Thoracic aorta (tissue), 2 donors: ENCODE results near the gene TFR2. TPM values are rescaled to one million over a fixed set of nuclear protein-coding genes. Genes with fewer than 3 reads are reported as not detected.

Experiments used
- ATAC-seq: fragments of 150-250 bp; one replicate; pipeline ENCODE4 v1.8.0; 2017; ENCODE audit warnings: low read depth; ENCODE audit not compliant: insufficient number of reproducible peaks, low FRiP score
- DNase-seq: peaks from one replicate; pipeline ENCODE4 v3.0.0-alpha.2; 2020; ENCODE audit warnings: low spot score
- H3K27ac ChIP-seq, 2 donors: fragments of 200-600 bp; sonication (generic); 1 replicate in 1 of 2; 2 replicates in 1 of 2; pipeline ENCODE4 v1.5.1; 2016; ENCODE audit warnings: mild to moderate bottlenecking in 2 of 2, moderate library complexity in 2 of 2
- H3K27me3 ChIP-seq: fragments of 200-600 bp; sonication (generic); replicated peaks from 2 replicates; pipeline ENCODE4 v1.6.0; 2016; ENCODE audit warnings: mild to moderate bottlenecking; ENCODE audit not compliant: insufficient read depth
- H3K36me3 ChIP-seq: fragments of 200-600 bp; sonication (generic); one replicate; pipeline ENCODE4 v1.5.1; 2016
- H3K4me1 ChIP-seq, 2 donors: fragments of 200-600 bp; sonication (generic); 1 replicate in 1 of 2; 2 replicates in 1 of 2; pipeline versions ENCODE4 v1.5.1 to v1.6.0; 2016; ENCODE audit warnings: low read depth in 2 of 2, mild to moderate bottlenecking in 1 of 2; ENCODE audit not compliant: control insufficient read depth in 1 of 2
- H3K4me3 ChIP-seq: fragments of 200-600 bp; sonication (generic); 2 replicates; pipeline ENCODE4 v1.5.1; 2016; ENCODE audit warnings: mild to moderate bottlenecking
- H3K9me3 ChIP-seq: fragments of 200-600 bp; sonication (generic); 2 replicates; pipeline ENCODE4 v1.5.1; 2016
- total RNA-seq, 2 donors: library from RNA; depleted of rRNA; stranded (reverse); fragments of >200 nt; gene quantifications; one replicate each; pipeline versions ENCODE4 v1.1.0 to v1.2.3, GENCODE V29; 2016
- TF ChIP-seq, protein P1 (sequence below): fragments of 200-600 bp; sonication (generic); IDR thresholded peaks from one replicate; pipeline ENCODE4 v1.5.1; 2019; ENCODE audit warnings: antibody characterized with exemption

TFR2 gene
- total RNA-seq, 2 donors from 2014 or later: 0.35 to 1.9 TPM

GRCh38 chr7:100606313-100606712 is 35.0 kb downstream of the TFR2 start:
- no peaks in the 10 kb centered on the region for H3K9me3 ChIP-seq
- no peak overlapping the region for H3K27ac ChIP-seq
- TF ChIP-seq, protein P1, sequence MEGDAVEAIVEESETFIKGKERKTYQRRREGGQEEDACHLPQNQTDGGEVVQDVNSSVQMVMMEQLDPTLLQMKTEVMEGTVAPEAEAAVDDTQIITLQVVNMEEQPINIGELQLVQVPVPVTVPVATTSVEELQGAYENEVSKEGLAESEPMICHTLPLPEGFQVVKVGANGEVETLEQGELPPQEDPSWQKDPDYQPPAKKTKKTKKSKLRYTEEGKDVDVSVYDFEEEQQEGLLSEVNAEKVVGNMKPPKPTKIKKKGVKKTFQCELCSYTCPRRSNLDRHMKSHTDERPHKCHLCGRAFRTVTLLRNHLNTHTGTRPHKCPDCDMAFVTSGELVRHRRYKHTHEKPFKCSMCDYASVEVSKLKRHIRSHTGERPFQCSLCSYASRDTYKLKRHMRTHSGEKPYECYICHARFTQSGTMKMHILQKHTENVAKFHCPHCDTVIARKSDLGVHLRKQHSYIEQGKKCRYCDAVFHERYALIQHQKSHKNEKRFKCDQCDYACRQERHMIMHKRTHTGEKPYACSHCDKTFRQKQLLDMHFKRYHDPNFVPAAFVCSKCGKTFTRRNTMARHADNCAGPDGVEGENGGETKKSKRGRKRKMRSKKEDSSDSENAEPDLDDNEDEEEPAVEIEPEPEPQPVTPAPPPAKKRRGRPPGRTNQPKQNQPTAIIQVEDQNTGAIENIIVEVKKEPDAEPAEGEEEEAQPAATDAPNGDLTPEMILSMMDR: no peak
- DNase-seq (no peak), ATAC-seq (no peak)
- H3K4me3 ChIP-seq: no peak overlapping the region
- H3K4me1 ChIP-seq: peaks cover 11 to 32% of the 10 kb centered on the region in 2 donors
- H3K36me3 ChIP-seq: no peaks in the 10 kb centered on the region
- no peaks in the 10 kb centered on the region for H3K27me3 ChIP-seq

DNA sequence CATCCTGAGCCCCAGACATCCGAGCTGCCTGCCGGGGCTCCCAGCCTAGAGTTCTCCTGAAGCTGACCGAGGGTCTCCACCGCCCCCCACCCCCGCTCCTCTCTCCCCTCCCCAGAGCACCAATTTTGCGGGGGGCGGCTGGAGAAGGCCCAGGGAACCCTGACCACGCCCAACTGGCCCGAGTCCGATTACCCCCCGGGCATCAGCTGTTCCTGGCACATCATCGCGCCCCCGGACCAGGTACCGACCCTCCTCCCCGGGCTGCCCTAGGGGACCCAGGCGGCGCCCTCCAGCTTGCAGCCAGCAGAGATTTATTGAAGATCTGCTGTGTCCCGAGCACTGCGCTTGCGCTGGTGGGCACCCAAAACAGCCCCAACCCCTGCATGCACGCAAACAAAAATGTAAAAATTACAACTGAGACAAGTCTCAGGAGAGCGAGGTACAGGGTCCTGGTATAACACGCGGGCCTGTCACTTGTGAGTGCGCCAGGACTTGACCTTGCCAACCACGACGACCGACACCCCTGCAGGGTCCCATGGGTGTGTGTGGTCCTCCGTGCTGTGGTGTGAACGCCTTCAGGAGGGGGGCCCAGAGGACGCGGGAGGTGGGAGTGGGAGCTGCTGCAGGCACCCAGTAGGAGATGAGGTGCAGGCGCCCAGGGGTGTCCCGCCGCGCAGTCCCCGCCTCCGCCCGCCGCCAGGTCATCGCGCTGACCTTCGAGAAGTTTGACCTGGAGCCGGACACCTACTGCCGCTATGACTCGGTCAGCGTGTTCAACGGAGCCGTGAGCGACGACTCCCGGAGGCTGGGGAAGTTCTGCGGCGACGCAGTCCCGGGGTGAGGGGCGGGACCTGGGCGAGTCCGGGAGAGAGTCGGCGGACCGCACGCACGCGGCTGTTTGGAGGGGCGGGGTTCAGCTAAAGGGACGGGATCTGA is 36.1 kb downstream of the TFR2 start:
- Histone ChIP-seq H3K36me3 (no peaks in the 10 kb centered on the region), H3K4me1 (peaks cover 11 to 31% of the 10 kb centered on the region in 2 donors), H3K9me3 (no peaks in the 10 kb centered on the region), H3K4me3 (peak overlapping the region; percentile 96), H3K27me3 (no peaks in the 10 kb centered on the region), H3K27ac (peak overlapping the region; percentile 56 to 94)
- TF ChIP-seq, protein P1: no peak
- ATAC-seq (no peak), DNase-seq (no peak)

DNA sequence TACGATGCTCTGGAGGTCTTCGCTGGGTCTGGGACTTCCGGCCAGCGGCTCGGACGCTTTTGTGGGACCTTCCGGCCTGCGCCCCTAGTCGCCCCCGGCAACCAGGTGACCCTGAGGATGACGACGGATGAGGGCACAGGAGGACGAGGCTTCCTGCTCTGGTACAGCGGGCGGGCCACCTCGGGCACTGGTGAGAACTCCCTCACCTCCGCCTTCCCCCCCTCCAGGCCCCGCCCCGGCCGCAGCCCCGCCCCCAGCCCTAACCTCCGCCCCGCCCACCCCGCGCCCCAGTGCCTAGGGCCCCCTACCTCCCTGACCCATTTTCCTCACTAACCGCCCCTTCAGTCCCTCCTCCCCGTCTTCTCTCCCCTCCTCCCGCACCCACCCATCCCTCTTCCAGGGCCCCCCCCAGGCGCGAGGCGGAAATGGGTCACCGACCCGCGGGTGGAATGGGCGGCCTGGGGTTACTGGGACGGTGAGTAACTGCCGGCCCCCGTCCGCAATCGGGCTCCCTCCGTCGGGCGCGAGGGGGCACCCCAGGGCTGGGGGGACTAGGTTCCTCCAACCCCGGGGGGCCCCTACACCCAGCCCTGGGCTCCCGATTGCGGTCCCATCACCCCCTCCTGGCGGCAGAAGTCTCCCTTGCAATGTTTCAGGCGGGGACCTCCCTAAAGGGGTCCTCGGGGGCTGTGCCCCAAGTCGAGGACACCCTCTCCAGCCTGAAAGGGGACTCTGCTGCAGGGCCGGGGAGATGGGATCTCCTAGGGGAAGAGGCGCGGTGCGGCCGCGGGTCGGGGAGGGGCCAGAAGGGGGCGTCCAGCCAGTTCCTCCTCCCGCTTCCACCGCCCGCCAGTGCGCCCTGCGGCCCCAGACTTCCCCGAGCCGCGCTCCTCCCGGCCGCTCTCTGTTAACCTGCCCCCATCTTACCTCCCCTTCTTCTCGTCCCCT is 37.0 kb downstream of the TFR2 start:
- Histone ChIP-seq H3K27me3 (no peaks in the 10 kb centered on the region), H3K36me3 (no peaks in the 10 kb centered on the region), H3K27ac (peak overlapping the region; percentile 92 to 94), H3K4me1 (peaks cover 11 to 31% of the 10 kb centered on the region in 2 donors), H3K9me3 (no peaks in the 10 kb centered on the region), H3K4me3 (peak overlapping the region; percentile 96)
- TF ChIP-seq, protein P1: peak; percentile 43
- ATAC-seq (peak; percentile 52), DNase-seq (no peak)

GRCh38 chr7:100603726-100604027 is 37.7 kb downstream of the TFR2 start:
- ATAC-seq (no peak), DNase-seq (no peak)
- H3K9me3 ChIP-seq: no peaks in the 10 kb centered on the region
- H3K27ac ChIP-seq: peak overlapping the region; percentile 92 to 94
- TF ChIP-seq, protein P1: no peak
- H3K4me3 ChIP-seq: peak overlapping the region; percentile 96
- H3K36me3 ChIP-seq: no peaks in the 10 kb centered on the region
- H3K27me3 ChIP-seq: no peaks in the 10 kb centered on the region
- peaks cover 11 to 31% of the 10 kb centered on the region in 2 donors for H3K4me1 ChIP-seq
